GM12878 (cell line): ENCODE measurements around the gene NID1. TPM values are rescaled to one million over a fixed set of nuclear protein-coding genes. Genes with fewer than 3 reads are reported as not detected.

ENCODE experiments used
- ATAC-seq: fragments of 200-7000 bp; cut with Tn5 transposase; 3 replicates; pipeline ENCODE4 v1.9.1; 2020; ENCODE audit warnings: mild to moderate bottlenecking, moderate library complexity
- BruUV-seq: library from RNA; stranded (reverse); fragments of 400-500 nt; replicated peaks from 2 replicates; lab custom pipeline; 2021; lab: Mats Ljungman, UMichigan
- CTCF ChIA-PET: fragments of 300-600 bp; sonication (Branson Sonifier 250); formaldehyde crosslinking; extraction: SDS; loops from one replicate; lab custom pipeline; 2021; ENCODE audit warnings: inconsistent platforms; lab: Yijun Ruan, JAX
- POLR2A ChIA-PET: fragments of 350-600 bp; formaldehyde crosslinking; extraction: SDS; loops from one replicate; lab custom pipeline; 2021; ENCODE audit warnings: inconsistent platforms; lab: Charles Lee
- RAD21 ChIA-PET: fragments of 300-600 bp; sonication (Branson Sonifier 250); formaldehyde crosslinking; loops from one replicate; lab custom pipeline; 2023; ENCODE audit warnings: antibody characterized with exemption; ENCODE audit not compliant: unreplicated experiment; lab: Charles Lee
- SMC1A ChIA-PET: fragments of 300-600 bp; sonication (Branson Sonifier 250); formaldehyde crosslinking; loops from one replicate; lab custom pipeline; 2023; ENCODE audit not compliant: unreplicated experiment, uncharacterized antibody; lab: Charles Lee
- DNase-seq: peaks from one replicate; pipeline ENCODE4 v3.0.0-alpha.2; 2011; ENCODE audit warnings: low read depth, low spot score
- FAIRE-seq: peaks from 3 replicates; lab custom pipeline; 2011; peaks lifted over from hg19 to GRCh38; lab: Jason Lieb, UNC
- H2AFZ ChIP-seq: 2 replicates; pipeline ENCODE4 v1.6.0; 2011; ENCODE audit warnings: low read depth, low read length, control low read depth; ENCODE audit not compliant: control insufficient read depth
- H3K27ac ChIP-seq: 2 replicates; pipeline ENCODE4 v1.5.1; 2011; ENCODE audit warnings: control low read depth; ENCODE audit not compliant: control insufficient read depth, insufficient read depth
- H3K27me3 ChIP-seq, 2 experiments: replicated peaks in 1 of 2; 2 replicates each; pipeline versions ENCODE4 v1.6.0 to v1.6.1; 2011; ENCODE audit warnings: low read length in 1 of 2; ENCODE audit not compliant: control insufficient read depth in 2 of 2, insufficient read depth in 2 of 2
- H3K36me3 ChIP-seq, 2 experiments: 2 replicates each; pipeline ENCODE4 v1.5.1; 2011; ENCODE audit warnings: low read length in 1 of 2; ENCODE audit not compliant: control insufficient read depth in 2 of 2, insufficient read depth in 2 of 2
- H3K4me1 ChIP-seq: 2 replicates; pipeline ENCODE4 v1.6.1; 2011; ENCODE audit warnings: mild to moderate bottlenecking, low read length, moderate library complexity, mixed read lengths; ENCODE audit not compliant: control insufficient read depth, insufficient read depth
- H3K4me2 ChIP-seq: 2 replicates; pipeline ENCODE4 v1.6.0; 2011; ENCODE audit warnings: control low read depth; ENCODE audit not compliant: control insufficient read depth, insufficient read depth
- H3K4me3 ChIP-seq: fragments of 200-600 bp; sonication (generic); 2 replicates; pipeline ENCODE4 v1.5.1; 2016
- H3K79me2 ChIP-seq: 2 replicates; pipeline ENCODE4 v1.6.0; 2011; ENCODE audit warnings: low read length; ENCODE audit not compliant: control insufficient read depth, insufficient read depth
- H3K9ac ChIP-seq: 2 replicates; pipeline ENCODE4 v1.8.0; 2011; ENCODE audit warnings: low read length, control low read depth, mixed read lengths; ENCODE audit not compliant: control insufficient read depth, insufficient read depth
- H3K9me3 ChIP-seq: replicated peaks from 3 replicates; pipeline ENCODE4 v1.5.1; 2011; ENCODE audit warnings: mild to moderate bottlenecking, low read length; ENCODE audit not compliant: control insufficient read depth, insufficient read depth
- H4K20me1 ChIP-seq: 2 replicates; pipeline ENCODE4 v1.6.0; 2011; ENCODE audit not compliant: control insufficient read depth, insufficient read depth
- ATF3 ChIP-seq: IDR thresholded peaks from 2 replicates; pipeline ENCODE4 v1.6.1; 2011; ENCODE audit warnings: low read depth, mild to moderate bottlenecking, low read length, moderate library complexity, borderline replicate concordance; ENCODE audit errors: extremely low read depth
- CREM ChIP-seq: IDR thresholded peaks from 2 replicates; pipeline ENCODE4 v1.6.1; 2014; ENCODE audit warnings: antibody characterized with exemption, low read depth
- ELK1 ChIP-seq: IDR thresholded peaks from 2 replicates; pipeline ENCODE4 v1.6.1; 2012; ENCODE audit warnings: low read depth, low read length, improper control_type of control experiment
- IRF5 ChIP-seq: fragments of 450-650 bp; IDR thresholded peaks from 2 replicates; pipeline ENCODE4 v1.6.1; 2017; ENCODE audit warnings: borderline replicate concordance
- POU2F2 ChIP-seq: IDR thresholded peaks from 3 replicates; pipeline ENCODE4 v1.6.1; 2011; ENCODE audit warnings: low read depth, mild to moderate bottlenecking, low read length, borderline replicate concordance
- SRF ChIP-seq, 2 experiments: IDR thresholded peaks; 2 replicates each; pipeline ENCODE4 v1.6.1; 2011; ENCODE audit warnings: low read depth in 2 of 2, low read length in 2 of 2, mild to moderate bottlenecking in 1 of 2, moderate library complexity in 1 of 2
- WGBS: methylation state at CpG from one replicate; pipeline ENCODE4 v1.1.6; 2016; ENCODE audit warnings: low lambda C conversion rate; ENCODE audit not compliant: insufficient replicate concordance, insufficient coverage; ENCODE audit errors: missing lambda C conversion rate; 5-methylcytosine and 5-hydroxymethylcytosine counted together
- in situ Hi-C: fragments of 300-500 bp; cut with MboI; formaldehyde crosslinking; loops from 9 replicates; pipeline ENCODE4 v1.14.3; 2018; ENCODE audit warnings: mixed read lengths
- intact Hi-C: fragments of 100-400 bp; cut with micrococcal nuclease; formaldehyde crosslinking; loops from one replicate; pipeline ENCODE4 v1.14.2; 2022; ENCODE audit not compliant: unreplicated experiment
- polyA plus RNA-seq, 11 experiments: library from polyadenylated mRNA; depleted of rRNA in 4 of 11; unstranded in 6 of 11; stranded (reverse) in 5 of 11; fragments of >200 nt; fragmentation: Nextera tagmentation in 4 of 11; fragmentation: Illumina TruSeq in 1 of 11; extraction: Ambion mirVana in 4 of 11; extraction: Trizol in 1 of 11; gene quantifications; 1 replicate in 1 of 11; 2 replicates in 10 of 11; pipeline versions ENCODE4 v1.2.1 to v1.2.3, GENCODE V29; 2011 to 2016; ENCODE audit warnings: inconsistent platforms in 2 of 11, missing spikeins in 2 of 11, low read depth in 1 of 11
- total RNA-seq, 4 experiments: library from RNA; depleted of rRNA in 3 of 4; stranded (reverse); fragments of >200 nt in 3 of 4; fragmentation: Illumina TruSeq in 1 of 4; extraction: Trizol in 1 of 4; gene quantifications; 2 replicates each; pipeline versions ENCODE4 v1.2.1 to v1.2.3, GENCODE V29; 2013 to 2021

The NID1 gene
- total and polyA plus RNA-seq, 10 of the 15 experiments (the other 5 are each of a cell fraction or from before 2014, with no cell fraction given), result 4.2 to 25.7 (median 11.3) TPM

- ChIA-PET POLR2A (interaction anchor here (0.5 to 1.6 kb wide), 4 partner anchors 8 to 87 kb away, joined by 3 to 6 read pairs (median 4); no protein-coding TSS in a partner anchor), RAD21 (interaction anchor here (1.4 to 1.8 kb wide), 2 partner anchors 30 to 99 kb away, joined by 5 to 9 read pairs; no protein-coding TSS in a partner anchor), SMC1A (interaction anchor here (0.7 to 3.9 kb wide), 9 partner anchors 9 to 99 kb away, joined by 3 to 15 read pairs (median 4); partner anchors contain the start of gene LYST), CTCF (interaction anchor here (0.8 to 3.4 kb wide), 6 partner anchors 10 to 99 kb away, joined by 3 to 14 read pairs (median 6); no protein-coding TSS in a partner anchor)
- WGBS, result 73% methylated on average over 12 of the region's 12 CpGs
- Histone ChIP-seq H3K79me2 (no peaks in the 10 kb centered on the region), H3K36me3 (no peaks in the 10 kb centered on the region), H3K27ac (no peak overlapping the region), H3K9ac (no peak overlapping the region), H3K27me3 (no peaks in the 10 kb centered on the region), H3K4me3 (no peak overlapping the region), H3K4me2 (no peak overlapping the region), H2AFZ (no peak overlapping the region), H3K4me1 (peaks cover 33% of the 10 kb centered on the region), H3K9me3 (no peaks in the 10 kb centered on the region), H4K20me1 (no peaks in the 10 kb centered on the region)
- no peak for FAIRE-seq
- no TSS peak for BruUV-seq
- in situ Hi-C loops (no loop called here), intact Hi-C loops (no loop called here)
- ATAC-seq, result no peak
- DNase-seq, result no peak
- TF ChIP-seq CREM, result no peak
- TF ChIP-seq ATF3, result no peak
- TF ChIP-seq IRF5, result no peak
- TF ChIP-seq ELK1, result no peak
- no peak for TF ChIP-seq POU2F2
- no peak for TF ChIP-seq SRF (IDR thresholded peaks at IDR 0.05; ENCODE audit: low read depth in 2 of 2, low read length in 2 of 2)
These were observed 122.8 kb downstream of the NID1 start for GRCh38 chr1:235941876-235942624.
